ENCODE measurements around the gene HDHD5. TPM values are rescaled to one million over a fixed set of nuclear protein-coding genes. Genes with fewer than 3 reads are reported as not detected.

HDHD5 gene
- total RNA-seq, 4 donors from 2014 or later, result 38.5 to 58.3 (median 44.5) TPM

DNA sequence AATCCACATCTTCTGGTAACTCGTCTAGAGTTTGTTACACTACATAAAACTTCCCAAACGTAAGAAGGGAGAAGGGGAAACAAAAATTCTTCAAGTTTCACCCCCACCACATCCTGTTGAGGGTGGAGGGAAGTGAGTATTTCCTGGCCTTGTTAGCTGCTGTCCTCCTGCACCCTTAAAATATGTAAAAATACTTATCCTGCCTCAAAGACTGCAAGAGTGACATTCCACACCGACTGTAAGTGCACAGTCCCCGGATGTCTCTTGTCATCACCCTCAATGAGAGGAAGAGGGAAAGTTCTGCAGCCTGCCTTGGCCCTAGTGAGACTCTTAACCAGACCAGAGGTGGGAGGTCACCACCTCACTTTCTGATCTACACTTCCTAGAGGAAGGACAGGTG lies 41.2 kb downstream of the HDHD5 start:
- TF ChIP-seq POLR2A (IDR thresholded peaks at IDR 0.05) (no peak), EP300 (IDR thresholded peaks at IDR 0.05) (no peak), POLR2AphosphoS5 (IDR thresholded peaks at IDR 0.05) (no peak)
- TF ChIP-seq, protein P1, sequence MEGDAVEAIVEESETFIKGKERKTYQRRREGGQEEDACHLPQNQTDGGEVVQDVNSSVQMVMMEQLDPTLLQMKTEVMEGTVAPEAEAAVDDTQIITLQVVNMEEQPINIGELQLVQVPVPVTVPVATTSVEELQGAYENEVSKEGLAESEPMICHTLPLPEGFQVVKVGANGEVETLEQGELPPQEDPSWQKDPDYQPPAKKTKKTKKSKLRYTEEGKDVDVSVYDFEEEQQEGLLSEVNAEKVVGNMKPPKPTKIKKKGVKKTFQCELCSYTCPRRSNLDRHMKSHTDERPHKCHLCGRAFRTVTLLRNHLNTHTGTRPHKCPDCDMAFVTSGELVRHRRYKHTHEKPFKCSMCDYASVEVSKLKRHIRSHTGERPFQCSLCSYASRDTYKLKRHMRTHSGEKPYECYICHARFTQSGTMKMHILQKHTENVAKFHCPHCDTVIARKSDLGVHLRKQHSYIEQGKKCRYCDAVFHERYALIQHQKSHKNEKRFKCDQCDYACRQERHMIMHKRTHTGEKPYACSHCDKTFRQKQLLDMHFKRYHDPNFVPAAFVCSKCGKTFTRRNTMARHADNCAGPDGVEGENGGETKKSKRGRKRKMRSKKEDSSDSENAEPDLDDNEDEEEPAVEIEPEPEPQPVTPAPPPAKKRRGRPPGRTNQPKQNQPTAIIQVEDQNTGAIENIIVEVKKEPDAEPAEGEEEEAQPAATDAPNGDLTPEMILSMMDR (IDR thresholded peaks at IDR 0.05), result no peak
- no peaks in the 10 kb centered on the region for H3K9me3 ChIP-seq
- no peaks in the 10 kb centered on the region for H3K36me3 ChIP-seq
- no peak overlapping the region for H3K4me3 ChIP-seq
- peaks cover 47% of the 10 kb centered on the region for H3K4me1 ChIP-seq
- no peak overlapping the region for H3K27ac ChIP-seq
- DNase-seq (ENCODE audit: low spot score in 2 of 2), result no peak
- WGBS, result 50% methylated on average over 4 of the region's 4 CpGs
- H3K27me3 ChIP-seq, result peaks cover 33% of the 10 kb centered on the region

- no peak for DNase-seq (ENCODE audit: low spot score in 2 of 2)
- Histone ChIP-seq H3K36me3 (no peaks in the 10 kb centered on the region), H3K4me1 (peaks cover 47% of the 10 kb centered on the region), H3K27ac (no peak overlapping the region), H3K9me3 (no peaks in the 10 kb centered on the region), H3K27me3 (peaks cover 31% of the 10 kb centered on the region), H3K4me3 (no peak overlapping the region)
- no peak for TF ChIP-seq POLR2A (IDR thresholded peaks at IDR 0.05)
- 82% methylated on average over 3 of the region's 3 CpGs for WGBS
Observed at GRCh38 chr22:17117400-17117799, 41.7 kb downstream of the HDHD5 start.

- WGBS, result 56% methylated on average over 6 of the region's 6 CpGs
- Histone ChIP-seq H3K27ac (no peak overlapping the region), H3K4me3 (no peak overlapping the region), H3K27me3 (peaks cover 25% of the 10 kb centered on the region), H3K9me3 (no peaks in the 10 kb centered on the region), H3K36me3 (no peaks in the 10 kb centered on the region), H3K4me1 (peaks cover 46% of the 10 kb centered on the region)
- DNase-seq (ENCODE audit: low spot score in 2 of 2), result no peak
- TF ChIP-seq POLR2A (IDR thresholded peaks at IDR 0.05) (no peak), EP300 (IDR thresholded peaks at IDR 0.05) (no peak), POLR2AphosphoS5 (IDR thresholded peaks at IDR 0.05) (no peak)
- TF ChIP-seq, protein P1 (IDR thresholded peaks at IDR 0.05), result no peak
Observed at GRCh38 chr22:17116572-17117330, 42.3 kb downstream of the HDHD5 start.

- H3K36me3 ChIP-seq, result no peaks in the 10 kb centered on the region
- H3K4me1 ChIP-seq, result peaks cover 39% of the 10 kb centered on the region
- WGBS, result 31% methylated on average over 5 of the region's 5 CpGs
- no peak for TF ChIP-seq POLR2AphosphoS5 (IDR thresholded peaks at IDR 0.05)
- TF ChIP-seq POLR2A (IDR thresholded peaks at IDR 0.05), result no peak
- H3K9me3 ChIP-seq, result no peaks in the 10 kb centered on the region
- H3K4me3 ChIP-seq, result no peak overlapping the region
- no peak for DNase-seq (ENCODE audit: low spot score in 2 of 2)
- peaks cover 18% of the 10 kb centered on the region for H3K27me3 ChIP-seq
- no peak overlapping the region for H3K27ac ChIP-seq
Observed at GRCh38 chr22:17115945-17116565, 43.0 kb downstream of the HDHD5 start.

- no peak for DNase-seq (ENCODE audit: low spot score in 2 of 2)
- H3K27ac ChIP-seq, result no peak overlapping the region
- H3K4me3 ChIP-seq, result no peak overlapping the region
- H3K9me3 ChIP-seq, result no peaks in the 10 kb centered on the region
- peaks cover 5% of the 10 kb centered on the region for H3K36me3 ChIP-seq
- peaks cover 10% of the 10 kb centered on the region for H3K27me3 ChIP-seq
- 54% methylated on average over 4 of the region's 4 CpGs for WGBS
- peaks cover 30% of the 10 kb centered on the region for H3K4me1 ChIP-seq
- TF ChIP-seq POLR2AphosphoS5 (IDR thresholded peaks at IDR 0.05), result no peak
Observed at GRCh38 chr22:17115236-17115635, 43.8 kb downstream of the HDHD5 start.

- Histone ChIP-seq H3K4me3 (no peak overlapping the region), H3K9me3 (no peaks in the 10 kb centered on the region), H3K27me3 (peaks cover 6% of the 10 kb centered on the region), H3K4me1 (peaks cover 27% of the 10 kb centered on the region), H3K27ac (no peak overlapping the region), H3K36me3 (peaks cover 7% of the 10 kb centered on the region)
- TF ChIP-seq POLR2A (IDR thresholded peaks at IDR 0.05) (no peak), POLR2AphosphoS5 (IDR thresholded peaks at IDR 0.05) (no peak), EP300 (IDR thresholded peaks at IDR 0.05) (no peak)
- TF ChIP-seq, protein P1 (IDR thresholded peaks at IDR 0.05), result no peak
- 86% methylated on average over 9 of the region's 9 CpGs for WGBS
- DNase-seq (ENCODE audit: low spot score in 2 of 2), result no peak
Observed at GRCh38 chr22:17114898-17115235, 44.2 kb downstream of the HDHD5 start.

Measured in suprapubic skin (tissue), 4 donors.